B cell (primary cell): ENCODE measurements around the gene ADRA2C.

Experiments
- CTCF ChIP-seq: fragments of 200-600 bp; IDR thresholded peaks from one replicate; pipeline ENCODE4 v1.8.0; 2022; ENCODE audit warnings: antibody characterized with exemption, mild to moderate bottlenecking
- EZH2 ChIP-seq: IDR thresholded peaks from 2 replicates; pipeline ENCODE4 v1.6.1; 2012; ENCODE audit warnings: borderline replicate concordance, low read depth, mild to moderate bottlenecking, moderate library complexity, low read length; ENCODE audit not compliant: insufficient read depth, poor library complexity, severe bottlenecking

GRCh38 chr4:3749081-3749480, 17.1 kb upstream of the ADRA2C start:
- TF ChIP-seq CTCF (no peak), EZH2 (no peak)
